GM12878 (cell line): ENCODE results near the gene PHYH. TPM values are rescaled to one million over a fixed set of nuclear protein-coding genes. Genes with fewer than 3 reads are reported as not detected.

ENCODE experiments used
- ATAC-seq: fragments of 200-7000 bp; cut with Tn5 transposase; 3 replicates; pipeline ENCODE4 v1.9.1; 2020; ENCODE audit warnings: mild to moderate bottlenecking, moderate library complexity
- BruUV-seq: library from RNA; stranded (reverse); fragments of 400-500 nt; replicated peaks from 2 replicates; lab custom pipeline; 2021; lab: Mats Ljungman, UMichigan
- CTCF ChIA-PET: fragments of 300-600 bp; sonication (Branson Sonifier 250); formaldehyde crosslinking; extraction: SDS; loops from one replicate; lab custom pipeline; 2021; ENCODE audit warnings: inconsistent platforms; lab: Yijun Ruan, JAX
- POLR2A ChIA-PET: fragments of 350-600 bp; formaldehyde crosslinking; extraction: SDS; loops from one replicate; lab custom pipeline; 2021; ENCODE audit warnings: inconsistent platforms; lab: Charles Lee
- RAD21 ChIA-PET: fragments of 300-600 bp; sonication (Branson Sonifier 250); formaldehyde crosslinking; loops from one replicate; lab custom pipeline; 2023; ENCODE audit warnings: antibody characterized with exemption; ENCODE audit not compliant: unreplicated experiment; lab: Charles Lee
- SMC1A ChIA-PET: fragments of 300-600 bp; sonication (Branson Sonifier 250); formaldehyde crosslinking; loops from one replicate; lab custom pipeline; 2023; ENCODE audit not compliant: unreplicated experiment, uncharacterized antibody; lab: Charles Lee
- DNase-seq: peaks from one replicate; pipeline ENCODE4 v3.0.0-alpha.2; 2011; ENCODE audit warnings: low read depth, low spot score
- FAIRE-seq: peaks from 3 replicates; lab custom pipeline; 2011; peaks lifted over from hg19 to GRCh38; lab: Jason Lieb, UNC
- H2AFZ ChIP-seq: 2 replicates; pipeline ENCODE4 v1.6.0; 2011; ENCODE audit warnings: low read depth, low read length, control low read depth; ENCODE audit not compliant: control insufficient read depth
- H3K27ac ChIP-seq: 2 replicates; pipeline ENCODE4 v1.5.1; 2011; ENCODE audit warnings: control low read depth; ENCODE audit not compliant: control insufficient read depth, insufficient read depth
- H3K27me3 ChIP-seq, 2 experiments: replicated peaks in 1 of 2; 2 replicates each; pipeline versions ENCODE4 v1.6.0 to v1.6.1; 2011; ENCODE audit warnings: low read length in 1 of 2; ENCODE audit not compliant: control insufficient read depth in 2 of 2, insufficient read depth in 2 of 2
- H3K36me3 ChIP-seq, 2 experiments: 2 replicates each; pipeline ENCODE4 v1.5.1; 2011; ENCODE audit warnings: low read length in 1 of 2; ENCODE audit not compliant: control insufficient read depth in 2 of 2, insufficient read depth in 2 of 2
- H3K4me1 ChIP-seq: 2 replicates; pipeline ENCODE4 v1.6.1; 2011; ENCODE audit warnings: mild to moderate bottlenecking, low read length, moderate library complexity, mixed read lengths; ENCODE audit not compliant: control insufficient read depth, insufficient read depth
- H3K4me2 ChIP-seq: 2 replicates; pipeline ENCODE4 v1.6.0; 2011; ENCODE audit warnings: control low read depth; ENCODE audit not compliant: control insufficient read depth, insufficient read depth
- H3K4me3 ChIP-seq: fragments of 200-600 bp; sonication (generic); 2 replicates; pipeline ENCODE4 v1.5.1; 2016
- H3K79me2 ChIP-seq: 2 replicates; pipeline ENCODE4 v1.6.0; 2011; ENCODE audit warnings: low read length; ENCODE audit not compliant: control insufficient read depth, insufficient read depth
- H3K9ac ChIP-seq: 2 replicates; pipeline ENCODE4 v1.8.0; 2011; ENCODE audit warnings: low read length, control low read depth, mixed read lengths; ENCODE audit not compliant: control insufficient read depth, insufficient read depth
- H3K9me3 ChIP-seq: replicated peaks from 3 replicates; pipeline ENCODE4 v1.5.1; 2011; ENCODE audit warnings: mild to moderate bottlenecking, low read length; ENCODE audit not compliant: control insufficient read depth, insufficient read depth
- H4K20me1 ChIP-seq: 2 replicates; pipeline ENCODE4 v1.6.0; 2011; ENCODE audit not compliant: control insufficient read depth, insufficient read depth
- CHD2 ChIP-seq: IDR thresholded peaks from 2 replicates; pipeline ENCODE4 v1.6.1; 2011; ENCODE audit warnings: low read depth, low read length, improper control_type of control experiment, borderline replicate concordance
- CREM ChIP-seq: IDR thresholded peaks from 2 replicates; pipeline ENCODE4 v1.6.1; 2014; ENCODE audit warnings: antibody characterized with exemption, low read depth
- FOXK2 ChIP-seq: fragments of 450-650 bp; IDR thresholded peaks from 2 replicates; pipeline ENCODE4 v1.6.1; 2017; ENCODE audit warnings: mild to moderate bottlenecking, moderate library complexity
- GATAD2B ChIP-seq: fragments of 450-650 bp; conservative IDR thresholded peaks from 2 replicates; pipeline ENCODE4 v1.6.1; 2017; ENCODE audit warnings: low read depth, mild to moderate bottlenecking, moderate library complexity
- HDGF ChIP-seq: fragments of 450-650 bp; IDR thresholded peaks from 2 replicates; pipeline ENCODE4 v1.6.1; 2016; ENCODE audit warnings: antibody characterized with exemption
- KDM1A ChIP-seq: fragments of 200-600 bp; sonication (generic); IDR thresholded peaks from 2 replicates; pipeline ENCODE4 v1.6.1; 2016; ENCODE audit warnings: borderline replicate concordance
- NFIC ChIP-seq: IDR thresholded peaks from 2 replicates; pipeline ENCODE4 v1.6.1; 2012; ENCODE audit warnings: low read depth, mild to moderate bottlenecking, inconsistent platforms, low read length, moderate library complexity
- NR2C1 ChIP-seq: fragments of 450-650 bp; IDR thresholded peaks from 2 replicates; pipeline ENCODE4 v1.6.1; 2017; ENCODE audit warnings: antibody characterized with exemption, mild to moderate bottlenecking, moderate library complexity
- ZNF217 ChIP-seq: fragments of 450-650 bp; IDR thresholded peaks from 2 replicates; pipeline ENCODE4 v1.6.1; 2017; ENCODE audit warnings: antibody characterized with exemption, mild to moderate bottlenecking
- ZNF622 ChIP-seq: fragments of 450-650 bp; IDR thresholded peaks from 2 replicates; pipeline ENCODE4 v1.6.1; 2017; ENCODE audit warnings: mild to moderate bottlenecking, inconsistent platforms
- WGBS: methylation state at CpG from one replicate; pipeline ENCODE4 v1.1.6; 2016; ENCODE audit warnings: low lambda C conversion rate; ENCODE audit not compliant: insufficient replicate concordance, insufficient coverage; ENCODE audit errors: missing lambda C conversion rate; 5-methylcytosine and 5-hydroxymethylcytosine counted together
- in situ Hi-C: fragments of 300-500 bp; cut with MboI; formaldehyde crosslinking; loops from 9 replicates; pipeline ENCODE4 v1.14.3; 2018; ENCODE audit warnings: mixed read lengths
- intact Hi-C: fragments of 100-400 bp; cut with micrococcal nuclease; formaldehyde crosslinking; loops from one replicate; pipeline ENCODE4 v1.14.2; 2022; ENCODE audit not compliant: unreplicated experiment
- polyA plus RNA-seq, 11 experiments: library from polyadenylated mRNA; depleted of rRNA in 4 of 11; unstranded in 6 of 11; stranded (reverse) in 5 of 11; fragments of >200 nt; fragmentation: Nextera tagmentation in 4 of 11; fragmentation: Illumina TruSeq in 1 of 11; extraction: Ambion mirVana in 4 of 11; extraction: Trizol in 1 of 11; gene quantifications; 1 replicate in 1 of 11; 2 replicates in 10 of 11; pipeline versions ENCODE4 v1.2.1 to v1.2.3, GENCODE V29; 2011 to 2016; ENCODE audit warnings: inconsistent platforms in 2 of 11, missing spikeins in 2 of 11, low read depth in 1 of 11
- total RNA-seq, 4 experiments: library from RNA; depleted of rRNA in 3 of 4; stranded (reverse); fragments of >200 nt in 3 of 4; fragmentation: Illumina TruSeq in 1 of 4; extraction: Trizol in 1 of 4; gene quantifications; 2 replicates each; pipeline versions ENCODE4 v1.2.1 to v1.2.3, GENCODE V29; 2013 to 2021
- TF ChIP-seq, protein P1 (sequence below): IDR thresholded peaks from 2 replicates; pipeline ENCODE4 v1.6.1; 2012; ENCODE audit warnings: low read depth, low read length, improper control_type of control experiment
- TF ChIP-seq, protein P2 (sequence below): fragments of 150-350 bp; IDR thresholded peaks from 2 replicates; pipeline ENCODE4 v1.6.1; 2016; ENCODE audit warnings: low read depth, low read length
- TF ChIP-seq, protein P3 (sequence below): IDR thresholded peaks from 2 replicates; pipeline ENCODE4 v1.6.1; 2012; ENCODE audit warnings: improper control_type of control experiment, low read depth, low read length; ENCODE audit not compliant: insufficient replicate concordance

PHYH gene
- total and polyA plus RNA-seq, 10 of the 15 experiments (the other 5 are each of a cell fraction or from before 2014, with no cell fraction given): 3.2 to 10.3 (median 5.0) TPM

DNA sequence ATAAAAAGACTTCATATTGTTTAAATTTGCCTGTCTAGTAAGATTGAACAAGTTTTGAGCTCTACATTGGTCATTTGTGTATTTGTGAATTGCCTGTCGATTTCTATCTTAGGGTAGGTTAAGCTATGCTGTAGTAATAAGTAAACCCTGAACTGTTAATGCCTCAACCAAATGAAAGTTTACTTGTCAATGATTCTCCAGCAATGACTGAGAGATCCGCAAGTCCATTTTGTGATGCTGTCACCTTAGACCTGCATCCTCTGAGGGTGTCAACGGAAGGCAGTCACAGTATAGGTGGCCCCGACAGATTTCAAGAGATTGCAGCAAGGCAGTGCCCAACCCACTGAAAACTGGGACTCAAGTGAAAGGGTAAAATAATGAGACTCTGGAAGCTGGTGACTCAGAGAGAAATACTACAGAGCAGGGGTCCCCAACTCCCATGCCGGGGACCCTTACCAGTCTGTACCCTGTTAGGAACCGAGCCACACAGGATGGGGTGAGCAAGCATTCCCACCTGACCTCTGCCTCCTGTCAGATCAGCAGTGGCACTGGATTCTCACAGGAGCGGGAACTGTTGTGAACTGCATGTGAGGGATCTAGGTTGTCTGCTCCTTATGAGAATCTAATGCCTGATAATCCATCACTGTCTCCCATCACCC is 10.8 kb upstream of the PHYH start:
- ATAC-seq: no peak; the same call in 2 of the 3 replicates
- H3K4me2 ChIP-seq: no peak overlapping the region
- intact Hi-C loops (no loop called here), in situ Hi-C loops (no loop called here)
- BruUV-seq: no TSS peak
- H3K79me2 ChIP-seq: no peaks in the 10 kb centered on the region
- H3K4me1 ChIP-seq: no peaks in the 10 kb centered on the region
- H3K4me3 ChIP-seq: no peak overlapping the region
- DNase-seq: no peak
- H3K27me3 ChIP-seq: no peaks in the 10 kb centered on the region
- SMC1A ChIA-PET: no interaction called here
- no peaks in the 10 kb centered on the region for H3K9me3 ChIP-seq
- no peak overlapping the region for H3K9ac ChIP-seq
- 46% methylated on average over 7 of the region's 7 CpGs for whole genome bisulfite sequencing
- H3K27ac ChIP-seq: no peak overlapping the region
- RAD21 ChIA-PET: no interaction called here
- POLR2A ChIA-PET: no interaction called here
- H4K20me1 ChIP-seq: no peaks in the 10 kb centered on the region
- no peaks in the 10 kb centered on the region for H3K36me3 ChIP-seq
- FAIRE-seq: no peak
- H2AFZ ChIP-seq: no peak overlapping the region
- CTCF ChIA-PET: no interaction called here
- TF ChIP-seq ZNF217 (no peak), NR2C1 (no peak), KDM1A (no peak), CREM (no peak), FOXK2 (no peak), ZNF622 (no peak), CHD2 (no peak), GATAD2B (no peak), NFIC (no peak), HDGF (no peak)
- TF ChIP-seq, protein P1, sequence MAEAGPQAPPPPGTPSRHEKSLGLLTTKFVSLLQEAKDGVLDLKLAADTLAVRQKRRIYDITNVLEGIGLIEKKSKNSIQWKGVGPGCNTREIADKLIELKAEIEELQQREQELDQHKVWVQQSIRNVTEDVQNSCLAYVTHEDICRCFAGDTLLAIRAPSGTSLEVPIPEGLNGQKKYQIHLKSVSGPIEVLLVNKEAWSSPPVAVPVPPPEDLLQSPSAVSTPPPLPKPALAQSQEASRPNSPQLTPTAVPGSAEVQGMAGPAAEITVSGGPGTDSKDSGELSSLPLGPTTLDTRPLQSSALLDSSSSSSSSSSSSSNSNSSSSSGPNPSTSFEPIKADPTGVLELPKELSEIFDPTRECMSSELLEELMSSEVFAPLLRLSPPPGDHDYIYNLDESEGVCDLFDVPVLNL: no peak
- TF ChIP-seq, protein P2, sequence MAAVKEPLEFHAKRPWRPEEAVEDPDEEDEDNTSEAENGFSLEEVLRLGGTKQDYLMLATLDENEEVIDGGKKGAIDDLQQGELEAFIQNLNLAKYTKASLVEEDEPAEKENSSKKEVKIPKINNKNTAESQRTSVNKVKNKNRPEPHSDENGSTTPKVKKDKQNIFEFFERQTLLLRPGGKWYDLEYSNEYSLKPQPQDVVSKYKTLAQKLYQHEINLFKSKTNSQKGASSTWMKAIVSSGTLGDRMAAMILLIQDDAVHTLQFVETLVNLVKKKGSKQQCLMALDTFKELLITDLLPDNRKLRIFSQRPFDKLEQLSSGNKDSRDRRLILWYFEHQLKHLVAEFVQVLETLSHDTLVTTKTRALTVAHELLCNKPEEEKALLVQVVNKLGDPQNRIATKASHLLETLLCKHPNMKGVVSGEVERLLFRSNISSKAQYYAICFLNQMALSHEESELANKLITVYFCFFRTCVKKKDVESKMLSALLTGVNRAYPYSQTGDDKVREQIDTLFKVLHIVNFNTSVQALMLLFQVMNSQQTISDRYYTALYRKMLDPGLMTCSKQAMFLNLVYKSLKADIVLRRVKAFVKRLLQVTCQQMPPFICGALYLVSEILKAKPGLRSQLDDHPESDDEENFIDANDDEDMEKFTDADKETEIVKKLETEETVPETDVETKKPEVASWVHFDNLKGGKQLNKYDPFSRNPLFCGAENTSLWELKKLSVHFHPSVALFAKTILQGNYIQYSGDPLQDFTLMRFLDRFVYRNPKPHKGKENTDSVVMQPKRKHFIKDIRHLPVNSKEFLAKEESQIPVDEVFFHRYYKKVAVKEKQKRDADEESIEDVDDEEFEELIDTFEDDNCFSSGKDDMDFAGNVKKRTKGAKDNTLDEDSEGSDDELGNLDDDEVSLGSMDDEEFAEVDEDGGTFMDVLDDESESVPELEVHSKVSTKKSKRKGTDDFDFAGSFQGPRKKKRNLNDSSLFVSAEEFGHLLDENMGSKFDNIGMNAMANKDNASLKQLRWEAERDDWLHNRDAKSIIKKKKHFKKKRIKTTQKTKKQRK: no peak
- TF ChIP-seq, protein P3, sequence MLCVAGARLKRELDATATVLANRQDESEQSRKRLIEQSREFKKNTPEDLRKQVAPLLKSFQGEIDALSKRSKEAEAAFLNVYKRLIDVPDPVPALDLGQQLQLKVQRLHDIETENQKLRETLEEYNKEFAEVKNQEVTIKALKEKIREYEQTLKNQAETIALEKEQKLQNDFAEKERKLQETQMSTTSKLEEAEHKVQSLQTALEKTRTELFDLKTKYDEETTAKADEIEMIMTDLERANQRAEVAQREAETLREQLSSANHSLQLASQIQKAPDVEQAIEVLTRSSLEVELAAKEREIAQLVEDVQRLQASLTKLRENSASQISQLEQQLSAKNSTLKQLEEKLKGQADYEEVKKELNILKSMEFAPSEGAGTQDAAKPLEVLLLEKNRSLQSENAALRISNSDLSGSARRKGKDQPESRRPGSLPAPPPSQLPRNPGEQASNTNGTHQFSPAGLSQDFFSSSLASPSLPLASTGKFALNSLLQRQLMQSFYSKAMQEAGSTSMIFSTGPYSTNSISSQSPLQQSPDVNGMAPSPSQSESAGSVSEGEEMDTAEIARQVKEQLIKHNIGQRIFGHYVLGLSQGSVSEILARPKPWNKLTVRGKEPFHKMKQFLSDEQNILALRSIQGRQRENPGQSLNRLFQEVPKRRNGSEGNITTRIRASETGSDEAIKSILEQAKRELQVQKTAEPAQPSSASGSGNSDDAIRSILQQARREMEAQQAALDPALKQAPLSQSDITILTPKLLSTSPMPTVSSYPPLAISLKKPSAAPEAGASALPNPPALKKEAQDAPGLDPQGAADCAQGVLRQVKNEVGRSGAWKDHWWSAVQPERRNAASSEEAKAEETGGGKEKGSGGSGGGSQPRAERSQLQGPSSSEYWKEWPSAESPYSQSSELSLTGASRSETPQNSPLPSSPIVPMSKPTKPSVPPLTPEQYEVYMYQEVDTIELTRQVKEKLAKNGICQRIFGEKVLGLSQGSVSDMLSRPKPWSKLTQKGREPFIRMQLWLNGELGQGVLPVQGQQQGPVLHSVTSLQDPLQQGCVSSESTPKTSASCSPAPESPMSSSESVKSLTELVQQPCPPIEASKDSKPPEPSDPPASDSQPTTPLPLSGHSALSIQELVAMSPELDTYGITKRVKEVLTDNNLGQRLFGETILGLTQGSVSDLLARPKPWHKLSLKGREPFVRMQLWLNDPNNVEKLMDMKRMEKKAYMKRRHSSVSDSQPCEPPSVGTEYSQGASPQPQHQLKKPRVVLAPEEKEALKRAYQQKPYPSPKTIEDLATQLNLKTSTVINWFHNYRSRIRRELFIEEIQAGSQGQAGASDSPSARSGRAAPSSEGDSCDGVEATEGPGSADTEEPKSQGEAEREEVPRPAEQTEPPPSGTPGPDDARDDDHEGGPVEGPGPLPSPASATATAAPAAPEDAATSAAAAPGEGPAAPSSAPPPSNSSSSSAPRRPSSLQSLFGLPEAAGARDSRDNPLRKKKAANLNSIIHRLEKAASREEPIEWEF: no peak
